HG02852 (cell line): ENCODE data around the gene RAD21L1.
"Not testable (repeated sequence)": the region's sequence is repeated elsewhere in the genome, so short reads cannot be mapped to it uniquely, and the experiment has no call there.

Source experiments
- ATAC-seq: cut with Tn5 transposase; IDR thresholded peaks from one replicate; pipeline ENCODE4 v1.9.1; 2021; ENCODE audit warnings: mild to moderate bottlenecking, moderate library complexity; ENCODE audit not compliant: unreplicated experiment

The RAD21L1 gene

DNA sequence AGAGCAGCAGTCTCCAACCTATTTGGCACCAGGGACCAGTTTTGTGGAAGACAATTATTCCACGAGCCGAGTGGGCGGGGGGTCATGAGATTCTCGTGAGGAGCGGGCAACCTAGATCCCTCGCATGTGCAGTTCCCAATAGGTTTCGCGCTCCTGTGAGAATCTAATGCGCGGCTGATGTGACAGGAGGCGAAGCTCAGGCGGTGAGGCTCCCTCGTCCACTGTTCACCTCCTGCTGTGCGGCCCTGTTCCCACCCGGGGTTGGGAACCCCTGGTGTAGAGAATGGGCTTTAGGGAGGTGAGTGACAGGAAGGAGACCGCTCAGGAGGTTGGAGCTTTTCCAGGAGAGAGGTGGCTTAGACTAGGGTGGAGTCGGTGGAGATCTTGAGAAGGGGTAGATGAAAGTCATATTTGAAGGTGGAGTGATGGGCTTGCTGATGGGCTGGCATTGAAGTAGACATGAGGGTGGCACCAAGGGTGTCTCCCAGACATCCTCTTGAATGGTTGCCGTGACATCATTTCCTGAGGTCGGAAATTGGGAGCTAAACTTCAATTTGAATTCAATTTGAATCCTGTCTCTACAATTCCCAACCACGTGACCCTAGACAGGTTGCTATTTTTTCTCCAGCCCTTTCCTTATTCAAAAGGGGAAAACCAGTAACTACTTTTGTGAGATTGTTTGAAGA is 1.5 kb upstream of the RAD21L1 start:
- ATAC-seq, result no peak

DNA sequence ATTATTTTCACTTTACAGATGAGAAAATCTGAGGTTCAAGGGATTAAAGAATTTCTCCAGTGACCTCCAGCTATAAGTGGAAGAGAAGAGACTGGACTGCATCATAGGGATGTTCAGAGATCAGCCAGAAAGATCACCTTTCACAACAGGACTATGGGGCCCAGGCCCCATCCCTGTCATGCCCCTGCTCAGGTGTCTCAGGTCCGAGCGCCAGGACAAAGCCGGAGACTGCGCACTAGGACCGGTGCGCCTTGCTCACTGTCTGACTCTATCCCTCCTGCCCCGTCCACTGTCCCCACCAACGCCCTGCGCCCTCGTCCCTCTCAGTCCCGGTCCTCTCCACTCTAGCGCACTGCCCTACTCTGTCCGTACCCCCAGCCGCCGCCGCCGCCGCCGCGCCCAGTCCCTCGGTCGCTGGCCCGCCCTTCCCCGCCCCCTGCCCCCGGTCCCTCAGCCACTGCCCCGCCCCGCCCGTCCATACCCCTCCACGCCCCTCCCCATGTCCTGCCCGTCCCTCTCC is 521 bp upstream of the RAD21L1 start:
- ATAC-seq, result no peak

DNA sequence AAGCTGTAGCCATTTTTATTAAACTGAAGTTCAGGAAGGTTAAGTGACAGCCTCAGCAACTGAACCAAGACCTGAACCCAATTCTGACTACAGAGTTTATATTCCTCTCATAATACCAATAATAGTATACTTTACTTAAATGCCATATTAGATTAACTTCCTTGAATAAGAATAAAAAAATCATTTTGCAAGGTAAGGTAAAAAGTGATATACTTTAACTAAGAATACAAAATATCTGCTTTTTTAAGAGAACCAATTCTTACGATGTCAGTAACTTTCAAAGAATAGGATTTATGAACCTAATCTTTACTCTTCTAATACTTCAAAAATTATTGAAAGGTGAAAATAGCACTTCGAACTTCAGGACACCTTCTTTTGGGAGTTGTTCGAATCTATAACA is 3.7 kb downstream of the RAD21L1 start:
- ATAC-seq, result no peak

DNA sequence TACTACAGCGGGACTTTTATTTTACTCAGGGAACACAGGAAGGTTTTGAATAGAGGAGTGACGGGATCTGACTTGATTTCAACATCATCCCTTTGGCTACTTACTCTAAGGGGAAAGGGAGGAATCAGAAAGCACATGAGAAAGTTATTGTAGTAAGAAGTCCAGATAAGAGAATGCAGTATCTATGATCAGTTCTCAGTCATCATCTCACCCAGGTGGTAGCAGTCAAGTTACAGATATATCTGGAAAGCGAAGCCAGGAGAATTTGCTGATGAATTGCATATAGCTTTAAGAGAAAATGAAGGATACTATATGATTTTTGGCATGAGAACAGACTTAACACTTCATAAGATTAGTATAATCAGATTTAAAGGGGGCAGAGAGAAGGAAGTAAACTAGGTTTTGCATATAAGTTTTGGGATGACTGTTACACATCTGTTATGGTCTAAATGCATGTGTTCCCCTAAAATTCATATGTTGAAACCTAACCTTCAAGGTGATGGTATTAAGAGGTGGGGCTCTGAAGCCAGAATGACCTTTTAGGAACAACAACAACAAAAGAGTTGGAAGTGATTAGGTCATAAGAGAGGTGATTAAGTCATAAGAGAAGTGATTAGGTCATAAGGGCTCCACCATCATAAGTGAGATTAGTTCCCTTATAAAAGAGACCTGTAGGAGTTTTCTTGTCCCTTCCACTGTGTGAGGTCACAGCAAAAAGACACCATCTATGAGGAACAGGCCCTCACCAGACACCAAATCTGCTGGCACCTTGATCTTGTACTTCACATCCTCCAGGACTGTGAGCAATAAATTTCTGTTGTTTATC is 6.7 kb downstream of the RAD21L1 start:
- no peak for ATAC-seq

DNA sequence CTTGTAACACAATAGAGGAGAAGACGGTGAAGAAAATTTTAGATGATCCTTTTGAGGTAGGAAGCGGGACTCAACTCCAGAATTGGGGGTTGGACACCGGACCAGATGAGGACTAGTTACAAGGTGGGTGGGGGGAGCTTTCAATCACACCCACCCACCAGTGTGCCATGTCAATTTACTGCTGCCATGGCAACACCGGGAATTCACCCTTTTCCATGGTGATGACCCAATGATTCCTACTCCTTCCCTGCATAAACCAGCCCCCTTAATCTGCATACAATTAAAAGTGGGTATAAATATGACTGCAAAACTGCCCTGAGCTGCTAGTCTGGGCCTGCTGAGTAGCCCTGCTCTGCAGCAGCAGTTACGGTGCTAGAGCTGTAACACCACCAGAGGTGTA is 14.7 kb downstream of the RAD21L1 start:
- ATAC-seq, result no peak

GRCh38 chr20:1241456-1241855 is 15.6 kb downstream of the RAD21L1 start:
- no peak for ATAC-seq

GRCh38 chr20:1242099-1242498 is 16.3 kb downstream of the RAD21L1 start:
- no peak for ATAC-seq

DNA sequence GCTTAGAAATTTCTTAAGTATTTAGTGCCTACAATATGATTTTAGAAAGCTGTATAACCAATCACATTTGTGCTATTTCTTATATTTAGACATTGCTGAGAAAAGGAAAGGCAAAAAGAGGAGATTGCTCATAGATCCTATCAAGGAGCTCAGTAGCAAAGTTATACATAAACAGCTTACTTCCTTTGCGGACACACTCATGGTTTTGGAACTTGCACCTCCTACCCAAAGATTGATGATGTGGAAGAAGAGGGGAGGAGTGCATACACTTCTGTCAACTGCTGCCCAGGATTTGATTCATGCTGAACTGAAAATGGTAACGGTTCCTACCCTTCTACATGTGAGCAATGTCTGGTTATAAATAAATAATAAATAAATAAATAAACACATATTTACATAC is 16.7 kb downstream of the RAD21L1 start:
- ATAC-seq, result no peak

GRCh38 chr20:1245578-1245977 is 19.7 kb downstream of the RAD21L1 start:
- ATAC-seq, result no peak

- ATAC-seq, result no peak
These were observed 21.8 kb downstream of the RAD21L1 start for GRCh38 chr20:1247689-1248088.

DNA sequence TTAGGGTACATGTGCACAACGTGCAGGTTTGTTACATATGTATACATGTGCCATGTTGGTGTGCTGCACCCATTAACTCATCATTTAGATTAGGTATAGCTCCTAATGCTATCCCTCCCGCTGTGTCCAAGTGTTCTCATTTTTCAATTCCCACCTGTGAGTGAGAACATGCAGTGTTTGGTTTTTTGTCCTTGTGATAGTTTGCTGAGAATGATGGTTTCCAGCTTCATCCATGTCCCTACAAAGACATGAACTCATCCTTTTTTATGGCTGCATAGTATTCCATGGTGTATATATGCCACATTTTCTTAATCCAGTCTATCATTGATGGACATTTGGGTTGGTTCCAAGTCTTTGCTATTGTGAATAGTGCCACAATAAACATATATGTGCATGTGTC is 24.4 kb downstream of the RAD21L1 start:
- ATAC-seq, result not testable (repeated sequence)

DNA sequence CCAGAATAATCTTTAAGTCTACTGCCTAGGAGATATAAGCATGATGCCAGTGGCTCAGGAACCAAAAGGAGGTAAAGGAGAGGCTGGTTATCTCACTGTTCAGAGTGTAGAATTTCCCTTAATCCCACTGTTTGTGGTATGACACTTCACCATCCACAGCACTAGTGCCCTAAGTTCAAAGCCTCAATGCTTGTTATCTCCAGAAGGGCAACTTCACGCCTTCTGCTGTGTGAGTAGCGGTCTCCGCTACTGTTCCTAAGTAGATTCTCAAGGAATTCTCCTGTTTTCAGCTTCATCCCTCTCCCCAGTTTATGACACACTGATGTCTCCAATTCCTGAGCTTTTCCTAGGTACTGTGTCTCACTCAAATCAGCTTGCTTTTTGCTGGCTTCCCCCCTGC is 26.6 kb downstream of the RAD21L1 start:
- no peak for ATAC-seq

GRCh38 chr20:1254254-1254653 is 28.4 kb downstream of the RAD21L1 start:
- no peak for ATAC-seq

GRCh38 chr20:1255675-1256074 is 29.8 kb downstream of the RAD21L1 start:
- ATAC-seq, result no peak

GRCh38 chr20:1263853-1264252 is 38.0 kb downstream of the RAD21L1 start:
- ATAC-seq, result no peak

DNA sequence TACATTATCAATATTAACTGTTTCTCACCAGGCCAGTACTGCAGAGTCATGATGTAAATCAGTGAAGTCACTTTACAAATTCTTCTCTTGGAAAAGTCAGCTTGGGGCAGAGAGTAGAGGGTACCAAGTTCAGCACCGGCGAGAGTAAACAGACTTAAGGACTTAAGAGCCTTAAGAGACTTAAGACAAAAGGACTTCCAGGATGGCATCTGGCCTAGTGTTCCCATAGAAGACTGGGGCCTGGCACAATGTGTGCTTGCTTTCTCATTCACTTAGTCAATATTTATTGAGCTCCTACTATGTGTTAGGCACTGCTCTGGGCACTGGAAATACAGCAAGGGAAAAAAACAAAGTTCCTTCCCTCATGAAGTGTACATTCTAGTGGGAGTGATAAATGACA is 38.9 kb downstream of the RAD21L1 start:
- ATAC-seq, result no peak

DNA sequence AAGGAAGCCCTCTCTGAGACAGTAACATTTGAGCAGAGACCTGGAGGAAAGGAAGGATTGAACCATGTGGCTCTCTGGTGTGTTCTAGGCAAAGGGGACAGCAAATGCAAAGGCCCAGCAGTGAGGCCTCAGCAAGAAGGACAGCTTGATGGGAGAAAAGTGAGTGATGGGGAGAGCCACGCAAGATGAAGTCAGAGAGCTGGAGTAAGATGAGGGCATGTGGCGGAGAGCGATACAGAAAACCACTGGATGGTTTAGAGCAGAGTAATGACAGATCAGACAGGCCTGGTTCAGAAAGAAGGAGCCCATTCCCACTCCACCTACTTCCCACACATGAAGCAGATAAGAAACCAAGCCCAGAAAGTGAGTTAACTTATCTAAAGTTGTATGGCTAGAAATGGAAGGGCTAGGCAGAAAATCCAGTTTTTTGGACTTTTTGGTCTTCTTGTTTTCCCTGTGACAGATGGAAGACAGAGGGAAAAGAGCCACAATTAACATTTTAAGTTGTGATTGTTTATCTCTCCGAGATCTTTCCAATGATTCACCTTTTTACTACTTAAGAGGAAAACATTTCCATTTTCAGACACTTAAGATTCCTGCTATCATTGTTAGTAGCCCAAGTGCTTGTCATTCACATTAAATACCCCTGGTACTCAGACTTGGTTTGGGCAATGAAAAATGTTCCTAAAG is 39.5 kb downstream of the RAD21L1 start:
- ATAC-seq, result no peak

DNA sequence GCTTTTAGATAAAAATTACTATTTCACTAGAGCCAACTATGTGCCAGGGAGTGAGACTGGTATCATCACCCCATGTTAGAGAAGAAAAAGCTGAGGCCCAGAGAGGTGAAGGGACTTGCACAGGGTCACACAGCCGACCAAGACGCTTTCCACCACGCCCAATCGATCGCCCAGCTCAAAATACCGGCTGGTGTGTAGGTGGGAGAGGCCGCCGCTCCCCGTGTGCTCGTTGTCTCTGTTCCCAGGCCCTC is 40.0 kb downstream of the RAD21L1 start:
- ATAC-seq, result no peak

DNA sequence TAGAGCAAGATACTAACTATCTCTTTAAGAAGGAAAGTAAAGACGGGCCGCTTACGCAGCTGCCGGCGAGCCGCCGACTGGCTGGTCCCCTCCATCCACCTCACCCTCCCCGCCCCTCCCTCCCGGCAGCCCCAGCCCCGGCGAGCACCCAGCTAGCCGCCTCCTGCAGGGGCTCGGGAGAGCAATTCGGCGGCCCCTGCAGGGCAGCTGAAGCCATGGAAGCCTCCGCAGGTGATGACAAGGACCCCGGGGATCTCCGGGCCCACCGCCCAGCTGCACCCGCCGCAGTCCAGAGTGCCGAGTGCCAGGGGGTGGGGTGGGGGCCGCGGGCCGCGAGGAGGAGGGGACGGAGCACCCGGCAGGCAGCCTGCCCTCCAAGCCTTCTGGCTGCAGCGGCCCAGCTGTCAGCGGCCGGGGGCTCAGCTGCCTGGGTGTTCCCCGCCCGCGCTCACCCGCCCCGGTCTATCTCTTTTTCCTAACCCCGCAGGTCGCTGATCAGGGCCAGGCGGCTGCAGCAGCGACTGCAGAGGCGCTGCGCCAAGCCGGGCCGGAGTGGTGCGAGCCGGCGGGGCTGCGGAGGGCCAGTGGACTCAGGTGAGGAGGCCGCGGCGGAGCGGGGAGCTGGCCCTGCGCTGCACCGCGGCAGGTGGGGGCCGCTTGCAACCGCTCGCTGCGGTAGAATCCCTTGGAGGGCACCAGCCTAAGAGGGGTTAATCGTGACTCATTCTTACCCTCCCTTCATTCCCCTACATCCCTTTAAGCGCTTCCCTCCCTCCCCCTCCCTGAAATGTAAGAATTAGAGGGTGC is 40.5 kb downstream of the RAD21L1 start, which contains the start of gene SNPH:
Gene SNPH (plus strand): TSS at position 128 of the 807 bp plus-strand sequence. CDS start 29,946 bp downstream, outside the sequence.
- ATAC-seq, result no peak

- no peak for ATAC-seq
These were observed 41.3 kb downstream of the RAD21L1 start for GRCh38 chr20:1267161-1267560.

- ATAC-seq, result no peak
These were observed 42.0 kb downstream of the RAD21L1 start for GRCh38 chr20:1267809-1268374.
